Measurements from ENCODE around the gene BICC1.

The BICC1 gene

GRCh38 chr10:58778966-58779365, 266.3 kb downstream of the BICC1 start:
- no peak for DNase-seq (ENCODE audit: low read depth in 3 of 3)

DNA sequence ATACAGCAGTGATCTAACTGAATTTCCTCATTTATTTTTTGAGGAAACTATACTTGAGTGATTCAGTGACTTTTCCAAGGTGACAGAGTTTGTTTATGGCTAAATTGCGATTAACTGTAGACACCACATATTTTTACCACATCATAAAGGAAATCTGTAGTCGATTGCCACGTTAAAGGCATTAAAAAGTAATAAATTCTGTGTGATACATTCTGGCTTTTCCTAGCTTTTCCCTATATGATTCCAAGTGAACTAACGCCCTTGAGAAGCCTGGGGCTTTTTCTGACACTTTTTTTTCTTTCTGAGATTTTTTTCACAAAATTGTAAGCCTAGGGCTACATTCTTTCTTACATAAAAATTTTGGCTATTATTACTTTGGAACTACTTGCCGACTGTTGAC, 266.9 kb downstream of the BICC1 start:
- no peak for DNase-seq (ENCODE audit: low read depth in 3 of 3)

DNA sequence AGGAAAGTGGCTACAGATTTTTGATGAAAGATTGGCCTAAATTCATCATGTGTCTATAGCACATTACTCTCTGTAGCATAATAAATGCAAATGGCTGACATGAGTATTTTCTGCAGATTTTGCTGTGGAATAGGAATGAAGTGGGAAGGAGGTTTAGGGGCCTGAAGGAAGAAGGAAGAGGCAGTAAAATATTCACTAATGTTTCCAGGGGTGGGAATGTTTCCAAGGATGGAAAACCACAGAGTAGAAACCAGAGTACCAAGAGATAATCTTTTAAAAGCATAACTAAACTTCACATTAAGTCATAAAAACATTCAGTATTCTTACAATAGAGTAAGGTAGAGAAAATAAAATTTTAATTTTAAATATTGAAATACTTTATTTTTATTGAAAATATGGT, 267.8 kb downstream of the BICC1 start:
- DNase-seq (ENCODE audit: low read depth in 3 of 3) = no peak

DNA sequence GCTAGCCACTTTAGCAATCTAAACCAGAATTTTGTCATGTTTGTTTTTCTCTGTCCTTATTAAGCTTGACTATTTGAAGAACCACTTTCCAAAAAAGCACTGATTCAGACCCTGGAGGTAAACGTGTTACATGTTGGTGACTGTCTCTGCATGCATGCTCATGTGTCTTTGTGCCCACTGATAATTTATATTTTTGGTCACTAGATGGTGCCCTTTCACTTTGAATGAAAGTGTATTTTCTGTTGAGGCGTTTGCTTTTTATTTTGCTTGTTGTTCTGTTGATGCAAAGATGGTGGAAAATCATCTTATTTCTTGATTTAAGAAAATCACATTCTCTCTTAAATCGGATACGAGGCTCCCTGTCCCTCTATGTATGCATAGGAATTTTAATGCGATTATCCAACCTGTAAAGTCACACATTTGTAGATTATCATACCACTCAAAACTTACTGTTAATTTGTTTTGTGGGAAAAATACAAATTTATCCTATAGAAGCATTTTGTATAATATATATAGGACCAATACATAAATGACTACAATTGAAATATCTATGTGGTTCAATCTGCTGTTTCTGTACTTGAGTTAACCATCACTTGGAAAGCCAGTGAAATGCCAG, 269.3 kb downstream of the BICC1 start:
- no peak for DNase-seq (ENCODE audit: low read depth in 3 of 3)

- DNase-seq (ENCODE audit: low read depth in 3 of 3) = no peak
Measured at GRCh38 chr10:58782876-58783851, 270.5 kb downstream of the BICC1 start.

DNA sequence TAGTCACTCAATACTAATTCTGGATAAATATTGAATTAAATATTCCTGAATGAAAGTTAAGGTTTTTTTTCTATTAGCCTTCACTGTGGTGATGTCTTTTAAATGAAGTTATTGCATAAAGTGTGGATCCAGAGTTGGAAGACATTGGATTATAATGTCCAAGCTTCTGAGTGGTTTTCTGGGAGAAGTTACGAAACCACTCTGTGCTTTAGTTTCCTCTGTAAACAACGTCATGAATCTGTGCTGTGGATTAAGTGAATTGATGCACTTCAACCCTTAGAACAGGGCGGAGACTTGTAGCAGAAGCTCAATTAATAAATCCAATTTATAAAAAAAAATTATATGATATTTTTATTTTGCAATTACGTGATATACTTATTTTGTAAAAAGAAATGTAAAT, 271.7 kb downstream of the BICC1 start:
- no peak for DNase-seq (ENCODE audit: low read depth in 3 of 3)

DNA sequence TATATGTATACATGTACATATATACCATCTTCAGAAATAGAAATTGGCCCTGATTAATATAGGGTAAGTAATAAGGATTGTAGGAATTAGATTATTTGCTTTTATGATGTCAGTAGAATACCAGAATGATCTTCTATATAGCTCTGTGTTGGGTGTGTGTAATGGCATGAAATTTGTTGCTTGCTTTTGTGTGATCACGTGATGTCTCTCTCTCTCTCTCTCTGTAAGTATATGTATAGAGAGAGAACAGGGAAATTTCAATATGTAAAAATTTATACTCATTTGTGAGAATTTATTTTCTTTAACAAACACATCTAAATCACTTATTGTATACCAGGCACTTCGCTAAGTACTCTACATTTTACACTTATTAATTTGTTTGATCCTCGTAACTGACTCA, 272.7 kb downstream of the BICC1 start:
- DNase-seq (ENCODE audit: low read depth in 3 of 3) = no peak

GRCh38 chr10:58791137-58791536, 278.5 kb downstream of the BICC1 start:
- DNase-seq (ENCODE audit: low read depth in 3 of 3) = no peak

GRCh38 chr10:58795560-58795959, 282.9 kb downstream of the BICC1 start:
- no peak for DNase-seq (ENCODE audit: low read depth in 3 of 3)

- DNase-seq (ENCODE audit: low read depth in 3 of 3) = no peak
Measured at GRCh38 chr10:58796242-58796641, 283.6 kb downstream of the BICC1 start.

DNA sequence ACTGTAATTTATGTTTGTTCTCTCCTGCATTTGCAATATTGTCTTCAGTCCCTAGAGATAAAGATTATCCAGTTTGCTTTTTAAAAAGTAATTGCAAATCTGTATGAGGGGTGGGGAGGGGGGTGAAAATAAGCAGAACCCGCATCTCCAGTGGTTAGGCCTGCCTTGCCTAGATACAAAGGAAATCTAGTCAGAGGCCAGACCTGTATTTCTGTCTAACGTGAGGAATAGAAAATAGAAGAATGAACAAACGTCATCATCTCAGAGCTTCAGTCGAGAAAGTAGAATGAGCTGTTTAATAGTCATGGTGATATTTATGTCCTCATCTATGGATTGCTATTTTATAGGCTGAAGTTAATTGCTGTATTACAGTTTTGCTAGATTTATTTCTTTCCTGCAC, 284.2 kb downstream of the BICC1 start:
- no peak for DNase-seq (ENCODE audit: low read depth in 3 of 3)

- DNase-seq (ENCODE audit: low read depth in 3 of 3) = no peak
Measured at GRCh38 chr10:58797356-58797755, 284.7 kb downstream of the BICC1 start.

GRCh38 chr10:58802047-58802446, 289.4 kb downstream of the BICC1 start:
- no peak for DNase-seq (ENCODE audit: low read depth in 3 of 3)

GRCh38 chr10:58806323-58806722, 293.7 kb downstream of the BICC1 start:
- DNase-seq (ENCODE audit: low read depth in 3 of 3) = no peak

GRCh38 chr10:58806970-58807628, 294.4 kb downstream of the BICC1 start:
- no peak for DNase-seq (ENCODE audit: low read depth in 3 of 3)

DNA sequence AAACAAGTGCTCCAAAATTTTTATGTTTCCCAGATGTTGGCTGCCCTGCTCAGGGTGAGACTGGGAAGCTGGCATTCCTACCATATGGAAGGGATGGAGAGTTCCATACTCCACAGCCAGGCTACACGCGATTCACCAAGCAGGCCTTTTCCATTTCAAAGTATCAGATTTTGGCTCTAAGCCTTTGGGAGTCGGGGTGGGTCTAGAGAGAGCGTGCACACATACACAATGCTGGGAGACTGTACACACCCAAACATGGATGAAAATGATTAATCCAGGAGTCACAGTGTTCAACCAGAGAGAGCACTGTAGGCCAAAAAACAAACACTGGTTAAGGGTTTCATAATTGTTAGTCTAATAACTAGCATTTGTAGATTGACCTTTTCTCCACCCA, 295.0 kb downstream of the BICC1 start:
- no peak for DNase-seq (ENCODE audit: low read depth in 3 of 3)

DNA sequence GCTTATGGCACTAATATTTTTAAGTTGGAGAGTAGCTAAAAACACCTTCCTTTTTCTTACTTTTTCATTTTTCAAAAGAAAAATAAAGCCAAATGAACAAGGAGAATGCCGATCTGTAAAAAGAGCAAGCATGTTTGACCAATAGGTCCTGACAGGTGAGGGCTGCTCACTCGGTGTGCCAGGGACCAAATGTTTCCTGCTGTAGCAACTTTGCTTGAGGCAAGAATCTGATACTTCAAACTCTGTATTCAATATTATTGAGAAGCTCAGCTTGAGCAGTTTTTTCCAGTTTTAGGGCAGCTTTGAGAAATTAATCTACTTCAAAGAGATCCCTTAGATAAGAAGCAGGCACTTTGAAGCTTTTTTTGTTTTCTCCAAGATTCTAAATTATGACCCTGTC, 298.1 kb downstream of the BICC1 start:
- DNase-seq (ENCODE audit: low read depth in 3 of 3) = no peak

DNA sequence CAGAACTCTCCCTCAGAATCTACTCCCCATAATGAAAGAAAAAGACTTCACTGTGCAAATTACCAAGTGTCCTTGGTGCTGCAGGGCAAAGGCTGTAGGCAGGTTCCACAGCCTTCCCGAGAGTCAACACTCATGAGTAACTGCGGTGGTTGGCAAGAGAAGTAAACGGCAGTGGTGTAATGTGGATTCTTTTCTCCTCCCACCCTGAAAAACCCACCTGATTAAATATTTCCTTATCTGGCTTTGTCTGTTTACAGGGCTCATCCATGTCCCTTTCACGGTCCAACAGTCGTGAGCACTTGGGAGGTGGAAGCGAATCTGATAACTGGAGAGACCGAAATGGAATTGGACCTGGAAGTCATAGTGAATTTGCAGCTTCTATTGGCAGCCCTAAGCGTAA, 300.9 kb downstream of the BICC1 start:
- no peak for DNase-seq (ENCODE audit: low read depth in 3 of 3)

DNA sequence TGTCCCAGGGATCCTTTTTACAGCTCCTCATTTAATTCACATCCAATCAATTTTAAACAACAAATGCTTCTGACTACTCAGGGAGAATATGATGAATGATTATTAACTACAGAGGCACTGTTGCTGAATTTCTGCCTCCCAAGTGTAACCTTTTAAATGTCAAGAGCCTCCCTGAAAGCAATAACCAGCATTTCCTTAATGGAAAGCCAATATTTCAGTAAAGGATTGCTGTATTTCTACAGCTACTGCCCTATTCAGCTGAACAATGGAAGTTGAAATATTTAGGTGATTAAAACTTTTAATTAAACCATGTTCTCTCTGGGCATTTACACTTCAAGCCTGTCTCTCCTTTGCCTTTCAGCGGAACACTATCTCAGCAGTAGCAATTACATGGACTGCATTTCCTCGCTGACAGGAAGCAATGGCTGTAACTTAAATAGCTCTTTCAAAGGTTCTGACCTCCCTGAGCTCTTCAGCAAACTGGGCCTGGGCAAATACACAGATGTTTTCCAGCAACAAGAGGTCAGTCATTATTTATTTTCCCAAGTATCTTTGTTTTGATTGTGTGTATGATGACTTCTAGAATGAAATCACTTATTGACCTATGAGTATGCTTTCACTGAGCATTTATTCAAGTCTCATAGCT, 304.7 kb downstream of the BICC1 start:
- no peak for DNase-seq (ENCODE audit: low read depth in 3 of 3)

DNA sequence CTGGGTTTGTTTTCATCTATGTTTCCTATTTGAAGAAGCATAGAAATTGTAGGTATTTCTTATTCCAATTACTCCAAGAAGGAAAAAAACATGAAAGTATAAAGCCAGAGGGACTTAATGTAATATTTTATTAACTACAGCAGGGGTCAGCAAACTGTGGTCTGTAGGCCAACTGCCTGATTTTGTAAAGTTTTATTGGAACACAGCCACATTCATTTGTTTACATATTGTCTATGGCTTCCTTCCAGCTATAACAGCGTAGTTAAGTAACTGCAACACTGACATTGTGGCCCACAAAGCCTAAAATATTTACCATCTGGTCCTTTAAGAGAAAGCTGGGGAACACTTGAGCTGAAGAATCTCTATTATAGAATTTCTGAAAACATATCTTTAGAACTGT, 306.2 kb downstream of the BICC1 start:
- no peak for DNase-seq (ENCODE audit: low read depth in 3 of 3)

GRCh38 chr10:58820386-58820785, 307.7 kb downstream of the BICC1 start:
- no peak for DNase-seq (ENCODE audit: low read depth in 3 of 3)

Data from stimulated activated CD4-positive, alpha-beta T cell treated with anti-CD3 and anti-CD28 coated beads, TNF-alpha, amount 100 ng/mL, for 4 hours (primary cell).